Osteoblast (primary cell): ENCODE measurements around the gene USP17L15. TPM values are rescaled to one million over a fixed set of nuclear protein-coding genes. Genes with fewer than 3 reads are reported as not detected.
"Not testable (repeated sequence)": the region's sequence is repeated elsewhere in the genome, so short reads cannot be mapped to it uniquely, and the experiment has no call there.

Experiments used
- DNase-seq: peaks from one replicate; pipeline ENCODE4 v3.0.0; 2011; ENCODE audit warnings: low spot score, mixed read lengths; ENCODE audit not compliant: insufficient read length; ENCODE audit errors: missing footprints
- H2AFZ ChIP-seq: 2 replicates; pipeline ENCODE4 v1.6.0; 2011; ENCODE audit warnings: mild to moderate bottlenecking, low read length
- H3K27ac ChIP-seq: 2 replicates; pipeline ENCODE4 v1.5.1; 2011; ENCODE audit warnings: mild to moderate bottlenecking, low read depth, low read length, moderate library complexity
- H3K27me3 ChIP-seq: 2 replicates; pipeline ENCODE4 v1.6.0; 2012; ENCODE audit warnings: mild to moderate bottlenecking, control low read depth, inconsistent platforms, low read length, moderate library complexity; ENCODE audit not compliant: insufficient read depth
- H3K36me3 ChIP-seq: 2 replicates; pipeline ENCODE4 v1.5.1; 2011; ENCODE audit warnings: mild to moderate bottlenecking, low read length, control low read depth, moderate library complexity; ENCODE audit not compliant: insufficient read depth
- H3K4me1 ChIP-seq: 2 replicates; pipeline ENCODE4 v1.5.1; 2011; ENCODE audit warnings: mild to moderate bottlenecking, low read length, control low read depth, moderate library complexity; ENCODE audit not compliant: insufficient read depth
- H3K4me2 ChIP-seq: 2 replicates; pipeline ENCODE4 v1.6.0; 2011; ENCODE audit warnings: mild to moderate bottlenecking, low read length; ENCODE audit not compliant: insufficient read depth
- H3K4me3 ChIP-seq: fragments of 200-600 bp; sonication (generic); 3 replicates; pipeline ENCODE4 v1.5.1; 2012; ENCODE audit warnings: mild to moderate bottlenecking, low read length, inconsistent platforms; ENCODE audit not compliant: insufficient read depth
- H3K79me2 ChIP-seq: 2 replicates; pipeline ENCODE4 v1.6.0; 2012; ENCODE audit warnings: mild to moderate bottlenecking, low read length, control low read depth, inconsistent platforms; ENCODE audit not compliant: insufficient read depth
- H3K9me3 ChIP-seq: 2 replicates; pipeline ENCODE4 v1.5.1; 2011; ENCODE audit warnings: low read depth, low read length, control low read depth
- H4K20me1 ChIP-seq: 2 replicates; pipeline ENCODE4 v1.6.0; 2012; ENCODE audit warnings: mild to moderate bottlenecking, low read length, control low read depth; ENCODE audit not compliant: insufficient read depth
- total RNA-seq: library from RNA; depleted of rRNA; stranded (reverse); fragments of >200 nt; gene quantifications from 2 replicates; pipeline ENCODE4 v1.2.3, GENCODE V29; 2012

Gene USP17L15, protein sequence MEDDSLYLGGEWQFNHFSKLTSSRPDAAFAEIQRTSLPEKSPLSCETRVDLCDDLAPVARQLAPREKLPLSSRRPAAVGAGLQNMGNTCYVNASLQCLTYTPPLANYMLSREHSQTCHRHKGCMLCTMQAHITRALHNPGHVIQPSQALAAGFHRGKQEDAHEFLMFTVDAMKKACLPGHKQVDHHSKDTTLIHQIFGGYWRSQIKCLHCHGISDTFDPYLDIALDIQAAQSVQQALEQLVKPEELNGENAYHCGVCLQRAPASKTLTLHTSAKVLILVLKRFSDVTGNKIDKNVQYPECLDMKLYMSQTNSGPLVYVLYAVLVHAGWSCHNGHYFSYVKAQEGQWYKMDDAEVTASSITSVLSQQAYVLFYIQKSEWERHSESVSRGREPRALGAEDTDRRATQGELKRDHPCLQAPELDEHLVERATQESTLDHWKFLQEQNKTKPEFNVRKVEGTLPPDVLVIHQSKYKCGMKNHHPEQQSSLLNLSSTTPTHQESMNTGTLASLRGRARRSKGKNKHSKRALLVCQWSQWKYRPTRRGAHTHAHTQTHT
- not detected in 2 replicates for total RNA-seq

DNA sequence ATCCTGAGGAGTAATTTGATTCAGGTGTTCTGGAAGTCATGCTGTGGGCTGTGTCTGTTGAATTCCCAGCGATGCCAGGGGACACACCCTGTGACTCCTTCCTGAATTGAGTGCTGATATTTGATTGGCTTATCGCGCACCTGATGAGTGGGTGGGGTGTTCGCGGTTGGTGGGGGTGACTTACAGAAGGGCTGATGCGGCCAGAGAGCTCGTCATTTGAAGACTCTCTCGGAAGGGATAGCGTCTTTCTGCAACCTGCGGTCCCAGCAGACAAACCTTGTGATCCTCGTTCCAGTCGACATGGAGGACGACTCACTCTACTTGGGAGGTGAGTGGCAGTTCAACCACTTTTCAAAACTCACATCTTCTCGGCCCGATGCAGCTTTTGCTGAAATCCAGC is at the start of gene USP17L15:
TSS of gene USP17L15 (plus strand) at position 301 of the 400 bp plus-strand sequence. CDS start at position 301, 0 bp downstream.
- H3K36me3 ChIP-seq, H3K4me3 ChIP-seq, H3K27me3 ChIP-seq, H2AFZ ChIP-seq, H3K79me2 ChIP-seq, H4K20me1 ChIP-seq, H3K4me1 ChIP-seq, H3K9me3 ChIP-seq, DNase-seq, H3K27ac ChIP-seq, H3K4me2 ChIP-seq: not testable (repeated sequence)

DNA sequence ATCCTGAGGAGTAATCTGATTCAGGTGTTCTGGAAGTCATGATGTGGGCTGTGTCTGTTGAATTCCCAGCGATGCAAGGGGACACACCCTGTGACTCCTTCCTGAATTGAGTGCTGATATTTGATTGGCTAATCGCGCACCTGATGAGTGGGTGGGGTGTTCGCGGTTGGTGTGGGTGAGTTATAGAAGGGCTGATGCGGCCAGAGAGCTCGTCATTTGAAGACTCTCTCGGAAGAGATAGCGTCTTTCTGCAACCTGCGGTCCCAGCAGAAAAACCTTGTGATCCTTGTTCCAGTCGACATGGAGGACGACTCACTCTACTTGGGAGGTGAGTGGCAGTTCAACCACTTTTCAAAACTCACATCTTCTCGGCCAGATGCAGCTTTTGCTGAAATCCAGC is 23.8 kb upstream of the USP17L15 start, which contains the start of gene USP17L10:
TSS of gene USP17L10 (plus strand) at position 301 of the 400 bp plus-strand sequence. CDS start at position 301, 0 bp downstream.
- not testable (repeated sequence) for H3K4me1 ChIP-seq, H3K27ac ChIP-seq, H4K20me1 ChIP-seq, H3K36me3 ChIP-seq, H2AFZ ChIP-seq, H3K79me2 ChIP-seq, H3K9me3 ChIP-seq, H3K27me3 ChIP-seq, DNase-seq, H3K4me2 ChIP-seq, H3K4me3 ChIP-seq

DNA sequence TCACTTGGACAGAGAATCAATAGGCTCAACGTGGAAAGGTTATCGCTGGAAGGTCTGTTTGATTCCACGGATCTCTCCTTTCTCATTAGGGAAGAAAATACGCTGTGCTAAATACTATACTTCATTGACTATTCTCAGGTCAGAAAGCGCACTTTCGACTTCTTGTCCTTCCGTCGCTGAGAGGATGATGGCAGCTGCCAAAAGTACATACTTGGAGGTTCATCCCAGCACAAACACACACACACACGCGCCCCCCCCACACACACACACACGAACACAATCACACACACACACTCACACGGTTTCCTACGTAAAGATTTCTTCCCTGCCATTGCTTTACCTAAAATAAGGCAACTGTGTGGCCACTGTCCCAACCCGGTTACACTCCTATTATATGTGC is 19.5 kb upstream of the USP17L15 start:
- not testable (repeated sequence) for H3K4me2 ChIP-seq, H3K79me2 ChIP-seq, H3K36me3 ChIP-seq, H3K27ac ChIP-seq, H2AFZ ChIP-seq, H3K9me3 ChIP-seq, DNase-seq, H4K20me1 ChIP-seq, H3K27me3 ChIP-seq, H3K4me1 ChIP-seq, H3K4me3 ChIP-seq

DNA sequence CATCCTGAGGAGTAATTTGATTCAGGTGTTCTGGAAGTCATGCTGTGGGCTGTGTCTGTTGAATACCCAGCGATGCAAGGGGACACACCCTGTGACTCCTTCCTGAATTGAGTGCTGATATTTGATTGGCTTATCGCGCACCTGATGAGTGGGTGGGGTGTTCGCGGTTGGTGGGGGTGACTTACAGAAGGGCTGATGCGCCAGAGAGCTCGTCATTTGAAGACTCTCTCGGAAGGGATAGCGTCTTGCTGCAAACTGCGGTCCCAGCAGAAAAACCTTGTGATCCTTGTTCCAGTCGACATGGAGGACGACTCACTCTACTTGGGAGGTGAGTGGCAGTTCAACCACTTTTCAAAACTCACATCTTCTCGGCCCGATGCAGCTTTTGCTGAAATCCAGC is 19.1 kb upstream of the USP17L15 start, which contains the start of gene USP17L11:
TSS of gene USP17L11 (plus strand) at position 301 of the 400 bp plus-strand sequence. CDS start at position 301, 0 bp downstream.
- not testable (repeated sequence) for H3K79me2 ChIP-seq, H2AFZ ChIP-seq, DNase-seq

DNA sequence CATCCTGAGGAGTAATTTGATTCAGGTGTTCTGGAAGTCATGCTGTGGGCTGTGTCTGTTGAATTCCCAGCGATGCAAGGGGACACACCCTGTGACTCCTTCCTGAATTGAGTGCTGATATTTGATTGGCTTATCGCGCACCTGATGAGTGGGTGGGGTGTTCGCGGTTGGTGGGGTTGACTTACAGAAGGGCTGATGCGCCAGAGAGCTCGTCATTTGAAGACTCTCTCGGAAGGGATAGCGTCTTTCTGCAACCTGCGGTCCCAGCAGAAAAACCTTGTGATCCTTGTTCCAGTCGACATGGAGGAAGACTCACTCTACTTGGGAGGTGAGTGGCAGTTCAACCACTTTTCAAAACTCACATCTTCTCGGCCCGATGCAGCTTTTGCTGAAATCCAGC is 14.3 kb upstream of the USP17L15 start, which contains the start of gene USP17L12:
TSS of gene USP17L12 (plus strand) at position 301 of the 400 bp plus-strand sequence. CDS start at position 301, 0 bp downstream.
- not testable (repeated sequence) for H3K4me1 ChIP-seq, H3K9me3 ChIP-seq, H3K36me3 ChIP-seq, H3K27me3 ChIP-seq, H3K4me3 ChIP-seq, H3K27ac ChIP-seq, H3K79me2 ChIP-seq, H2AFZ ChIP-seq, H4K20me1 ChIP-seq, DNase-seq, H3K4me2 ChIP-seq

More for the DNA sequence above, 19.1 kb upstream of the USP17L15 start, which contains the start of gene USP17L11:
- H3K4me1 ChIP-seq, H3K4me3 ChIP-seq, H3K4me2 ChIP-seq, H3K27ac ChIP-seq, H3K27me3 ChIP-seq, H4K20me1 ChIP-seq, H3K36me3 ChIP-seq, H3K9me3 ChIP-seq: not testable (repeated sequence)

DNA sequence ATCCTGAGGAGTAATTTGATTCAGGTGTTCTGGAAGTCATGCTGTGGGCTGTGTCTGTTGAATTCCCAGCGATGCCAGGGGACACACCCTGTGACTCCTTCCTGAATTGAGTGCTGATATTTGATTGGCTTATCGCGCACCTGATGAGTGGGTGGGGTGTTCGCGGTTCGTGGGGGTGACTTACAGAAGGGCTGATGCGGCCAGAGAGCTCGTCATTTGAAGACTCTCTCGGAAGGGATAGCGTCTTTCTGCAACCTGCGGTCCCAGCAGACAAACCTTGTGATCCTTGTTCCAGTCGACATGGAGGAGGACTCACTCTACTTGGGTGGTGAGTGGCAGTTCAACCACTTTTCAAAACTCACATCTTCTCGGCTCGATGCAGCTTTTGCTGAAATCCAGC is 9.6 kb upstream of the USP17L15 start, which contains the start of gene USP17L13:
TSS of gene USP17L13 (plus strand) at position 301 of the 400 bp plus-strand sequence. CDS start at position 301, 0 bp downstream.
- H3K36me3 ChIP-seq, H3K27ac ChIP-seq, H3K27me3 ChIP-seq, H4K20me1 ChIP-seq, H3K4me1 ChIP-seq, H3K4me2 ChIP-seq, H3K9me3 ChIP-seq, H2AFZ ChIP-seq, DNase-seq, H3K79me2 ChIP-seq, H3K4me3 ChIP-seq: not testable (repeated sequence)

DNA sequence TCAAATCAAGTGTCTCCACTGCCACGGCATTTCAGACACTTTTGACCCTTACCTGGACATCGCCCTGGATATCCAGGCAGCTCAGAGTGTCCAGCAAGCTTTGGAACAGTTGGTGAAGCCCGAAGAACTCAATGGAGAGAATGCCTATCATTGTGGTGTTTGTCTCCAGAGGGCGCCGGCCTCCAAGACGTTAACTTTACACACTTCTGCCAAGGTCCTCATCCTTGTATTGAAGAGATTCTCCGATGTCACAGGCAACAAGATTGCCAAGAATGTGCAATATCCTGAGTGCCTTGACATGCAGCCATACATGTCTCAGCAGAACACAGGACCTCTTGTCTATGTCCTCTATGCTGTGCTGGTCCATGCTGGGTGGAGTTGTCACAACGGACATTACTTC is 3.9 kb upstream of the USP17L15 start:
- not testable (repeated sequence) for H3K27ac ChIP-seq, H3K4me3 ChIP-seq, H3K79me2 ChIP-seq, H3K4me2 ChIP-seq, H2AFZ ChIP-seq, H4K20me1 ChIP-seq, H3K27me3 ChIP-seq, DNase-seq, H3K36me3 ChIP-seq, H3K4me1 ChIP-seq, H3K9me3 ChIP-seq

DNA sequence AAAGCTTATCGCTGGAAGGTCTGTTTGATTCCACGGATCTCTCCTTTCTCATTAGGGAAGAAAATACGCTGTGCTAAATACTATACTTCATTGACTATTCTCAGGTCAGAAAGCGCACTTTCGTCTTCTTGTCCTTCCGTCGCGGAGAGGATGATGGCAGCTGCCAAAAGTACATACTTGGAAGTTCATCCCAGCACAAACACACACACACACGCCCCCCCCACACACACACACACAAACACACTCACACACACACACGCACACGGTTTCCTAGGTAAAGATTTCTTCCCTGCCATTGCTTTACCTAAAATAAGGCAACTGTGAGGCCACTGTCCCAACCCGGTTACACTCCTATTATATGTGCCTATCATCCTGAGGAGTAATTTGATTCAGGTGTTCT is 4.3 kb downstream of the USP17L15 start:
- H3K4me3 ChIP-seq, H3K27ac ChIP-seq, H3K9me3 ChIP-seq, H3K36me3 ChIP-seq, H3K79me2 ChIP-seq, H2AFZ ChIP-seq, H3K27me3 ChIP-seq, H3K4me2 ChIP-seq, DNase-seq, H3K4me1 ChIP-seq, H4K20me1 ChIP-seq: not testable (repeated sequence)
